ENCODE results near the gene GCK. TPM values are rescaled to one million over a fixed set of nuclear protein-coding genes. Genes with fewer than 3 reads are reported as not detected.

GCK gene
- total RNA-seq, 1 experiment from 2014 or later, result not detected

- H3K27me3 ChIP-seq (ENCODE audit: low read length), result no peaks in the 10 kb centered on the region
- no peak overlapping the region for H2AFZ ChIP-seq (ENCODE audit: low read length)
- ChIA-PET CTCF (no interaction called here), POLR2A (ENCODE audit: unreplicated experiment) (no interaction called here)
- no peak for ATAC-seq
- H4K20me1 ChIP-seq (ENCODE audit: low read length), result no peaks in the 10 kb centered on the region
- no peak overlapping the region for H3K4me3 ChIP-seq (ENCODE audit: low read length)
- no peak overlapping the region for H3K4me2 ChIP-seq (ENCODE audit: low read length)
- no peaks in the 10 kb centered on the region for H3K9me3 ChIP-seq (ENCODE audit: low read length)
- H3K27ac ChIP-seq (ENCODE audit: low read length), result no peak overlapping the region
- DNase-seq, result no peak
- BruUV-seq (replicated peaks), result no TSS peak
- TF ChIP-seq CTCF (conservative IDR thresholded peaks at IDR 0.05; ENCODE audit: low read depth, low read length), result no peak
- no peak for TF ChIP-seq EZH2 (IDR thresholded peaks at IDR 0.05; ENCODE audit: low read length, unreplicated experiment)
- no peak for TF ChIP-seq EZH2phosphoT487 (IDR thresholded peaks at IDR 0.05; ENCODE audit: borderline replicate concordance, low read length)
- no peaks in the 10 kb centered on the region for H3K4me1 ChIP-seq (ENCODE audit: insufficient read depth, low read length)
- no peaks in the 10 kb centered on the region for H3F3A ChIP-seq (ENCODE audit: low read length, unreplicated experiment)
- H3K79me2 ChIP-seq (ENCODE audit: low read length), result no peaks in the 10 kb centered on the region
- no peak overlapping the region for H3K9ac ChIP-seq (ENCODE audit: low read length)
- peaks cover 30% of the 10 kb centered on the region; the same call in 1 of the 2 replicates for H3K36me3 ChIP-seq (ENCODE audit: low read depth, low read length)
- intact Hi-C loops (cut with micrococcal nuclease), result no loop called here
- no peaks in the 10 kb centered on the region for H3K9me2 ChIP-seq (replicated peaks; ENCODE audit: low read length)
These were observed 22.8 kb upstream of the GCK start for GRCh38 chr7:44212018-44212417.

- Histone ChIP-seq H4K20me1 (ENCODE audit: low read length) (no peaks in the 10 kb centered on the region), H3K4me3 (ENCODE audit: low read length) (no peak overlapping the region), H3F3A (ENCODE audit: low read length, unreplicated experiment) (no peaks in the 10 kb centered on the region), H3K9me2 (replicated peaks; ENCODE audit: low read length) (no peaks in the 10 kb centered on the region), H3K4me2 (ENCODE audit: low read length) (no peak overlapping the region), H3K9me3 (ENCODE audit: low read length) (no peaks in the 10 kb centered on the region), H3K4me1 (ENCODE audit: insufficient read depth, low read length) (no peaks in the 10 kb centered on the region), H3K27me3 (ENCODE audit: low read length) (no peaks in the 10 kb centered on the region), H3K36me3 (ENCODE audit: low read depth, low read length) (peaks cover 30% of the 10 kb centered on the region; the same call in 1 of the 2 replicates), H3K9ac (ENCODE audit: low read length) (no peak overlapping the region), H3K79me2 (ENCODE audit: low read length) (no peaks in the 10 kb centered on the region), H2AFZ (ENCODE audit: low read length) (no peak overlapping the region), H3K27ac (ENCODE audit: low read length) (no peak overlapping the region)
- ATAC-seq, result no peak
- ChIA-PET POLR2A (ENCODE audit: unreplicated experiment) (no interaction called here), CTCF (no interaction called here)
- intact Hi-C loops (cut with micrococcal nuclease), result no loop called here
- no TSS peak for BruUV-seq (replicated peaks)
- DNase-seq, result no peak
- TF ChIP-seq EZH2phosphoT487 (IDR thresholded peaks at IDR 0.05; ENCODE audit: borderline replicate concordance, low read length), result no peak
- TF ChIP-seq EZH2 (IDR thresholded peaks at IDR 0.05; ENCODE audit: low read length, unreplicated experiment), result no peak
- no peak for TF ChIP-seq CTCF (conservative IDR thresholded peaks at IDR 0.05; ENCODE audit: low read depth, low read length)
These were observed 22.0 kb upstream of the GCK start for GRCh38 chr7:44211126-44211675.

GRCh38 chr7:44210107-44210506 lies 20.9 kb upstream of the GCK start:
- H4K20me1 ChIP-seq (ENCODE audit: low read length), result no peaks in the 10 kb centered on the region
- CTCF ChIA-PET, result no interaction called here

More at GRCh38 chr7:44210107-44210506, 20.9 kb upstream of the GCK start:
- no TSS peak for BruUV-seq (replicated peaks)
- no peaks in the 10 kb centered on the region for H3K9me3 ChIP-seq (ENCODE audit: low read length)
- H3K4me2 ChIP-seq (ENCODE audit: low read length), result no peak overlapping the region
- no peak overlapping the region for H2AFZ ChIP-seq (ENCODE audit: low read length)
- H3K36me3 ChIP-seq (ENCODE audit: low read depth, low read length), result peaks cover 40% of the 10 kb centered on the region; the same call in 1 of the 2 replicates
- intact Hi-C loops (cut with micrococcal nuclease), result no loop called here
- H3K27me3 ChIP-seq (ENCODE audit: low read length), result no peaks in the 10 kb centered on the region
- ATAC-seq (no peak), DNase-seq (no peak)
- no peaks in the 10 kb centered on the region for H3K9me2 ChIP-seq (replicated peaks; ENCODE audit: low read length)
- no peak for TF ChIP-seq EZH2 (IDR thresholded peaks at IDR 0.05; ENCODE audit: low read length, unreplicated experiment)
- no peak for TF ChIP-seq EZH2phosphoT487 (IDR thresholded peaks at IDR 0.05; ENCODE audit: borderline replicate concordance, low read length)
- TF ChIP-seq CTCF (conservative IDR thresholded peaks at IDR 0.05; ENCODE audit: low read depth, low read length), result no peak
- no peaks in the 10 kb centered on the region for H3K4me1 ChIP-seq (ENCODE audit: insufficient read depth, low read length)
- H3K27ac ChIP-seq (ENCODE audit: low read length), result no peak overlapping the region
- POLR2A ChIA-PET (ENCODE audit: unreplicated experiment), result no interaction called here
- no peak overlapping the region for H3K4me3 ChIP-seq (ENCODE audit: low read length)
- no peaks in the 10 kb centered on the region for H3F3A ChIP-seq (ENCODE audit: low read length, unreplicated experiment)
- H3K9ac ChIP-seq (ENCODE audit: low read length), result no peak overlapping the region
- 0 out of 2 replicates have a peak, but pooled peaks cover 1% of the 10 kb centered on the region for H3K79me2 ChIP-seq (ENCODE audit: low read length)
